HG02763 (cell line): ENCODE data around the gene RAPGEF2.
"Not testable (repeated sequence)": the region's sequence is repeated elsewhere in the genome, so short reads cannot be mapped to it uniquely, and the experiment has no call there.

Source experiments
- ATAC-seq: cut with Tn5 transposase; IDR thresholded peaks from one replicate; pipeline ENCODE4 v1.9.1; 2021; ENCODE audit warnings: mild to moderate bottlenecking, moderate library complexity; ENCODE audit not compliant: unreplicated experiment

The RAPGEF2 gene

DNA sequence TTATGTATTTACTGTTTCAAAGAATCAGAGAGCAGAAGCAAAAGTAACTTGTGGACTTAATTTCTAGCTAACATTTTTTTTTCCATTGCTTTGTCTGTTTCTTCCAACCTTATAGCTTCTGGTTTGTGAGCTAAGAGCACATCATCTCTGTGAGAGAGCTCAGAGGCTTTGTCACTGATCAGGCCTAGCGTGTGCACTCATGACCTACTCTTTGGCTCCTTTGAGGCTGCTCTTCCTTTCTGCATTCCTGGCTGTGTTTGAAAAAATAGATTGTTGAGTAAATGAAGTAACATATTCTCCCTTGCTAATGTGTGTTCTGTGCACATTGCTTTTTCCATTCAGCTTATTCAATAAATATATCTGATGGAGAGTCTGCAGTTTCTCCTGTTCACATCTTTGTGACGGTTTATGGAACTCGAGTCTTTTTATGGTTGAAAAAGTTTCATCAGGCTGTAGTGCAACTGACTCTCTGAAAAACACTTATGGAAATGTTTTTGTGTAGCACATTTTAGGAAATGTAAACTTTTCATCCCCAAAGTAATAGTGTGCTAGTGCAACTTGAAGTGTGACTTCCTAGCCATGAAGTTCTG is 133.0 kb downstream of the RAPGEF2 start:
- no peak for ATAC-seq

DNA sequence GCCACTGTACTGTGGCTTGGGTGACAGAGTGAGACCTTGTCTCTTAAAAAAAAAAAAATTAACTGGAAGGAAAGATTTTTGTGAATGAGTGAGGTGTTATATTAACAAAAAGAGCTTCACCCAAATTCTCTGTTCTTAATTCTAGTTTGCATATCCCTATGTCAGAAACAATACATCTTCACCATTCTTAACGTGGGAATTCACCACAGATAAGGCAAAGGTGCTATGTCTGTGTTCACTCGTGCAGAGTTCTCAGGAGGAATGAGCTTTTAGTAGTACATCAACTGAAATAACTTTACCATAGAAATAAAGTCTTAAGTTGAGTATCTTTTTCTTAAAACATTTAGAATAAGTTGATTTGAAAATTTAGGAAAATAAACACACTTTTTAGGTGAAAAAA is 135.1 kb downstream of the RAPGEF2 start:
- ATAC-seq: no peak

DNA sequence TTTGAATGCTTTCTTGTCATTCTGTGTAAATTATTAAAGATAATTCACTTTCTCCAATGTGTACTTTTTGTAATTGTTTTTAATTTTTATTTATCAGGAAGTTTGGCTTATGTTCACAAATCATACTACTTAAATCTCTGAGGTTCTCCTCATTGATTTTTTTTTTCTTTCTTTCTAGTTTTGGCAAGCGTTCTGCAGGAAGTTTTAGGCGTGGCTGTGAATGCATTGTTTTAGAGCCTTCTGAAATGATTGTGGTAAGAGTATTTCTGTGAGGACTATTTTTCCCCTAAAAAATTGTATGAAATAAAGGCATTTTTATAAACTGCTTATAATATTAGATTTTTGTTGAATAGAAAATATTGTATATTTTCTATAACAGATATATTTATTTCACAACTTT is 135.8 kb downstream of the RAPGEF2 start:
- ATAC-seq: no peak

GRCh38 chr4:159239629-159240028 is 136.8 kb downstream of the RAPGEF2 start:
- ATAC-seq: no peak

GRCh38 chr4:159240046-159240445 is 137.2 kb downstream of the RAPGEF2 start:
- ATAC-seq: no peak

DNA sequence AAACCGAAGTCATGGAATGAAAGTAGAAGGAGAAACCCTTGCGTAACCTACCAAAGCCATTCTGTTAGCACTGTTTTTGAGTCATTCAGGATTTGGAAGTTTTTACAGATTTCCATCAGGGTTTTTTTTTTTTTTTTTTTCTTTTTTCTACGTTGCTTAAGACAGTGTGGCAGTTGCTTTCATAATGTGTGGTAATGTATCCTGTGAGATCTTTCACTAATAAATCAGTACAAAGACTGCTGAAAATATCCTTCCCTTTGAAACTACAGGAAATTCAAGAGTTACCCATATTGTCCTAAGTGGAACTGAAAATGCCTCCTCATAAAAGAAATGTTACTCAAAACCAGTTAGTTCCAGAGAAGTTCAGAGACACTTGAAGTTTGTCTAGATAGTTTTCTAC is 137.8 kb downstream of the RAPGEF2 start:
- ATAC-seq: no peak

DNA sequence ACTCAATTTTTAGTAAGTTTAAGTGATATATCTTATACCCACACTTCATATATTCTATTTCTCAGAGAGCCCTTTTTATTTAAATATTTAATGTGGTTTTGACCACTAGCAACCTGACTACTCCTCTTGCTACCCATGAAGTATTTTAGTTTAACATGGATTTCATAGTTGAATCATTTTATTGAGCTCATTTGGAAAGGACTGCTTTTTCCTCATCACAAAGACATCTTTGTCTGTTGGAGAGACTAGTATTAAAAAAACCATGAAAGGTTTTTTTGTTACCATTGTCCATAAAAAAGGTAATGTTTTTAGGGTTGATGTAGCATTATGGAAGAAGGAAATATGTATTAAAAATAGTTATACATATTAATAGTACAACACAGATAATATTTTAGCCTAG is 139.5 kb downstream of the RAPGEF2 start:
- no peak for ATAC-seq

- ATAC-seq: no peak
Observed at GRCh38 chr4:159248384-159249178, 145.7 kb downstream of the RAPGEF2 start.

DNA sequence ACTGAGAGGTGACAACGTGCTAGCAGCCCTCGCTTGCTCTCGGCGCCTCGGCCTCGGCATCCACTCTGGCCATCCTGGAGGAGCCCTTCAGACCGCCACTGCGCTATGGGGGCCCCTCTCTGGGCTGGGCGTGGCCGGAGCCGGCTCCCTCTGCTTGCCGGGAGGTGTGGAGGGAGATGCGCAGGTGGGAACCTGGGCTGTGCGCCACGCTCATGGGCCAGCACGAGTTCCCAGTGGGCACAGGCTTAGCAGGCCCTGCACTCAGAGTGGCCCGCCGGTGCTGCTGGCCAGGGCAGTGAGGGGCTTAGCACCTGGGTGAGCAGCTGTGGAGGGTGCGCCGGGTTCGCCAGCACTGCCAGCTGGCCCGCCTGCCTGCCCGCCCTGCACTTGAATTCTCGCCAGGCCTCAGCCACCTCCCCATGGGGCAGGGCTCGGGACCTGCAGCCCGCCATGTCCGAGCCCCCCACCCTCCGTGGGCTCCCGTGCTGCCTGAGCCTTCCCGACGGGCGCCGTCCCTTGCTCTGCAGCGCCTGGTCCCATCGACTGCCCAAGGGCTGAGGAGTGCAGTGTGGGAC is 148.0 kb downstream of the RAPGEF2 start:
- ATAC-seq: no peak

DNA sequence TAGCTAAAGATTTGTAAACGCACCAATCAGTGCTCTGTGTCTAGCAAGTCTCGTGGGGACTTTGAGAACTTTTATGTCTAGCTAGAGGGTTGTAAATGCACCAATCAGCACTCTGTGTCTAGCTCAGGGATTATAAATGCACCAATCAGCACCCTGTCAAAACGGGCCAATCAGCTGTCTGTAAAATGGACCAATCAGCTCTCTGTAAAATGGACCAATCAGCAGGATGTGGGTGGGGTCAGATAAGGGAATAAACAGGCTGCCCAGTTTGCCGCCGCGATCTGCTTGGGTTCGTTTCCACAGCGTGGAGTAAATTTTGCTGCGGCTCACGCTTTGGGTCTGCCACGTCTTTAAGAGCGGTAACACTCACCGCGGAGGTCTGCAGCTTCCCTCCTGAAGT is 148.7 kb downstream of the RAPGEF2 start:
- not testable (repeated sequence) for ATAC-seq

DNA sequence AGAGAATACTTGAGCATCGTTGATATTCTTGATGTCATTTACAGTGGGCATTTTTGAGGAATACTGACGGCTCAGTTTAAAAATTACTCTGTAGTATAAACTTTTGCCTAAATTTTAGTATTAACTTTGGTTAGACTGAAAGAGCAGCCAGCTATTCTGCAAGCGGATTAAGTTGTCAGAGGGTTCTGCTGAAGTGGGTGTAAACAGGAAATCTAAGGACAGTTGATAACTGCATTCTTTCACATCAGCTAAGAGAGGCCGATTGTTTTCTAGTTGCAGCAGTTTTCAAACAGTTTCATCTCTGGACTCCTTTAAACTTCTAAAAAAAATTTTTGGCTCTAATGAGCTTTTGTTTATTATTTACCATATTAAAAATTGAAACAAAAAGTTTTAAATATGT is 149.6 kb downstream of the RAPGEF2 start:
- ATAC-seq: no peak

- no peak for ATAC-seq
Observed at GRCh38 chr4:159256037-159256436, 153.2 kb downstream of the RAPGEF2 start.

DNA sequence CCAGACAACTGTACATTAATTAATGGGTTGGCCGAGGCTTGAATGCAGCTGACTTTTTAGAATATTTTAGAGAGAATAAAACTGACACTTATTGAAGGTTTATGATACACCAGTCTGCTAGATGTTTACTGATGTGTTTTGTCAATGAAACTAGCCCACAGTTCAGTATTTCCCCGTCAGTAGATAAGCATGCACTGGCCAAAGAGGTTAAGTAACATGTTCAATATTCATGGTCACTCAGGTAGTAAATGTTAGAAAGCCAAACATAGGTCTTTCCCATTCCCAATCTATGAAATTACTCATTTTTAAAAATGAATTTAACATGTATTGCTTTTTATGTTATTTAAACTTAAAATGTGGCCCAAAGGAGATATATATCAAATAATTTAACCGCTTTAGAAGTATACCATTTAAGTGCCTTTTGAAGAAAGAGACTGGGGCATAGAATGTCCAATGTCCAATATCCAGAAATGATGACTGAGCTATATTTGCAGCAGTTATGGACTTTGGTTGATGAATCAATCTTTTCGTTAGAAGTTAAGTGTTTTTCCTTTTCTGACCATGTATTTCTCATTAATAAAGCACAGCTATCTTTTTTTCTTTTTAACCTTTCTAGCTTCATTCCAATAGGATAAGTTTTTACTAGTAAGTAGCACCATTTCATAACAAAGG is 156.1 kb downstream of the RAPGEF2 start:
- ATAC-seq: no peak

DNA sequence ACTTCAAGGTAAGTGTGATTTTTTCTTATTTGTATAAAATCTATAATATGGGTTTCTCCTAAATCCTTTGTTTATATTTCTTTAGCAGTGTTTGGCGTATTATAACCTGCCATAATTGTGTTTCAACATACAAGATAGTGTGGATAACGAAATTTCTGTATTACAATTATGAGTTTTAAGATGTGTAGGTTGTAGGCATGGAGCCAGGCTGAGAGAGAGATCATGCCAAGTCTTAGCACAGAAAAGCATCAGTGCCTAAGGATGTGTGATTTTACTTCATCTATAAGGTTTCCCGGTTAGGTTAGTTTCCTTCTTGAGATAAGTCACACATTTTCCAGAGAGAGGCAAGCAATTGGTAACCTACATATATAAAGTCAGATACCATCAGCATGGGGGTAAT is 161.2 kb downstream of the RAPGEF2 start:
- no peak for ATAC-seq

- ATAC-seq: no peak
Observed at GRCh38 chr4:159266981-159267868, 164.3 kb downstream of the RAPGEF2 start.

DNA sequence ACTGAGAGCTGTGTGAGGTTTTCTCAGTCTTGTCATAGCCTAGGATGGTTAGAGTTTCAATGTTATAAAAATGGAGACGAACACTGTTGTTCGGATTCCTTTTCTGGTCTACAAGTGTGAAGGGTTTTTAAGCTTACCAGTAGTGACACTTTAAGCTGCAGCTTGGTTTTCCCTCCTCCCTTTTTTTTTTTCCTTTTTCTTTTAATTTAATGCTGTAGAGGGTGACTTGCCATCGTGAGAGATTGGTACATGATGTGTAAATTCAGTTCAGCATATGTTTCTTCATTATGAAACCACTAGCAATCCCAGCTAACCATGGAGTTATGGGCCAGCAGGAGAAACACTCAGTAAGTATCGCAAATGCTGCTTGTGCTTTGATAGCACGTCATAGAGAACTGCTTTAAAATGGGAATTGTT is 165.0 kb downstream of the RAPGEF2 start:
- no peak for ATAC-seq

- no peak for ATAC-seq
Observed at GRCh38 chr4:159268607-159269006, 165.7 kb downstream of the RAPGEF2 start.

DNA sequence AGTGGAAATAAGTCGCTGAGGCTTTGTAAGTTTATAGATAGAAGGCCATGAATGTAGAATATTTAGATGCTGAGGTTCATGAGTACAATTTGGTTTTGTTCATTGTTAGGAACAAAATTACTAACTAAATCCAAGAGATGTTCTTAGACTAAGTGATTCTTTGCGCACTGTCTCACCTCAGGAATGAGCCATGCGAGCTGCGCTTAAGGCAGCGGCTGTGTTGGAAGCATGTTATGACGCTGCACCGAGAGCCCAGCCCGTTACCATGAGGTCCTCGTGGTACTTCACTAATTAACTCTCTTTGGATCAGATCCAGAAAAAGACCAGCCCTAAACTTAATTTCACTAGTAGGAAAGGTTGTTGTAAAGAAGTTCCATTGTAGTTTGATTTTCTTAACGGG is 166.2 kb downstream of the RAPGEF2 start:
- ATAC-seq: no peak

- no peak for ATAC-seq
Observed at GRCh38 chr4:159269956-159270355, 167.1 kb downstream of the RAPGEF2 start.

GRCh38 chr4:159271856-159272255 is 169.0 kb downstream of the RAPGEF2 start:
- no peak for ATAC-seq
